A549 (cell line): Measurements from ENCODE around the gene RBBP9. TPM values are rescaled to one million over a fixed set of nuclear protein-coding genes. Genes with fewer than 3 reads are reported as not detected.

Source experiments
- ATAC-seq, 2 experiments: fragments of 200-7000 bp in 1 of 2; fragments of >200 bp in 1 of 2; cut with Nextera tagmentation in 1 of 2; cut with Tn5 transposase in 1 of 2; 3 replicates each; pipeline versions ENCODE4 v1.8.0 to v1.9.1; 2018 to 2020; ENCODE audit warnings: mild to moderate bottlenecking in 1 of 2, moderate library complexity in 1 of 2
- CTCF ChIA-PET: fragments of 300-600 bp; sonication (Branson Sonifier 250); formaldehyde crosslinking; extraction: SDS; loops from one replicate; lab custom pipeline; 2021; ENCODE audit warnings: antibody characterized with exemption, inconsistent platforms; lab: Yijun Ruan, JAX
- POLR2A ChIA-PET: fragments of 350-600 bp; formaldehyde crosslinking; extraction: SDS; loops from one replicate; lab custom pipeline; 2021; ENCODE audit warnings: antibody characterized with exemption, inconsistent platforms; lab: Yijun Ruan, JAX
- DNase-seq, 2 experiments: peaks; one replicate each; pipeline versions ENCODE4 v3.0.0 to v3.0.0-alpha.2; 2011 to 2016; ENCODE audit warnings: low read depth in 1 of 2, low spot score in 1 of 2
- FAIRE-seq: peaks from 2 replicates; lab custom pipeline; 2011; peaks lifted over from hg19 to GRCh38; lab: Jason Lieb, UNC
- H3K27ac ChIP-seq, 2 experiments: fragments of >200 bp; sonication (Bioruptor Twin); formaldehyde crosslinking; 3 replicates each; pipeline ENCODE4 v1.5.1; 2016 to 2017
- H3K4me1 ChIP-seq: fragments of >200 bp; sonication (Bioruptor Twin); formaldehyde crosslinking; 3 replicates; pipeline ENCODE4 v1.6.1; 2016
- H3K4me2 ChIP-seq: fragments of >200 bp; sonication (Bioruptor Twin); formaldehyde crosslinking; 3 replicates; pipeline ENCODE4 v1.6.1; 2016
- H3K4me3 ChIP-seq: fragments of >200 bp; sonication (Bioruptor Twin); formaldehyde crosslinking; 3 replicates; pipeline ENCODE4 v1.5.1; 2016
- H3K9me3 ChIP-seq: fragments of >200 bp; sonication (Bioruptor Twin); formaldehyde crosslinking; 3 replicates; pipeline ENCODE4 v1.6.1; 2016
- ATOH8 ChIP-seq: fragments of 250-450 bp; sonication (Bioruptor Pico); IDR thresholded peaks from 2 replicates; pipeline ENCODE4 v1.5.0; 2020; ENCODE audit warnings: low read depth, mild to moderate bottlenecking, moderate library complexity
- BHLHE40 ChIP-seq: IDR thresholded peaks from 2 replicates; pipeline ENCODE4 v1.6.1; 2012; ENCODE audit warnings: low read depth, low read length, inconsistent platforms
- CBX2 ChIP-seq: fragments of 200-600 bp; sonication (generic); IDR thresholded peaks from 2 replicates; pipeline ENCODE4 v1.6.1; 2016; ENCODE audit warnings: low read depth, mild to moderate bottlenecking, borderline replicate concordance
- CEBPB ChIP-seq, 2 experiments: fragments of >200 bp in 1 of 2; sonication (Bioruptor Twin) in 1 of 2; formaldehyde crosslinking in 1 of 2; IDR thresholded peaks; 2 replicates each; pipeline ENCODE4 v1.6.1; 2012 to 2016
- CHD2 ChIP-seq: fragments of 150-350 bp; IDR thresholded peaks from 2 replicates; pipeline ENCODE4 v1.6.1; 2014; ENCODE audit warnings: low read length; ENCODE audit not compliant: partially characterized antibody
- CHD4 ChIP-seq: fragments of 200-600 bp; sonication (generic); IDR thresholded peaks from 2 replicates; pipeline ENCODE4 v1.6.1; 2016; ENCODE audit warnings: antibody characterized with exemption, mild to moderate bottlenecking, borderline replicate concordance
- EHF ChIP-seq: fragments of 250-450 bp; sonication (Bioruptor Pico); IDR thresholded peaks from 2 replicates; pipeline ENCODE4 v1.5.0; 2020; ENCODE audit warnings: mild to moderate bottlenecking
- ELK1 ChIP-seq: fragments of 150-350 bp; IDR thresholded peaks from 2 replicates; pipeline ENCODE4 v1.6.1; 2014; ENCODE audit warnings: low read depth, mild to moderate bottlenecking, low read length
- EP300 ChIP-seq, 2 experiments: fragments of >200 bp; sonication (Bioruptor Twin); formaldehyde crosslinking; IDR thresholded peaks; 2 replicates in 1 of 2; 3 replicates in 1 of 2; pipeline ENCODE4 v1.6.1; 2016 to 2017
- ESRRA ChIP-seq: fragments of 150-350 bp; IDR thresholded peaks from 2 replicates; pipeline ENCODE4 v1.6.1; 2014; ENCODE audit warnings: mild to moderate bottlenecking, low read length, borderline replicate concordance
- FOSB ChIP-seq: fragments of 250-450 bp; sonication (Bioruptor Pico); IDR thresholded peaks from 2 replicates; pipeline ENCODE4 v1.5.0; 2020; ENCODE audit warnings: mild to moderate bottlenecking, moderate library complexity
- FOSL2 ChIP-seq, 2 experiments: fragments of 450-650 bp in 1 of 2; fragments of >200 bp in 1 of 2; sonication (Bioruptor Twin) in 1 of 2; formaldehyde crosslinking; IDR thresholded peaks; 2 replicates each; pipeline versions ENCODE4 v1.5.0 to v1.6.1; 2016 to 2020; ENCODE audit warnings: mild to moderate bottlenecking in 1 of 2, moderate library complexity in 1 of 2
- HDAC2 ChIP-seq: fragments of 200-600 bp; sonication (generic); IDR thresholded peaks from 2 replicates; pipeline ENCODE4 v1.6.1; 2016
- HEYL ChIP-seq: fragments of 250-450 bp; sonication (Bioruptor Pico); IDR thresholded peaks from 2 replicates; pipeline ENCODE4 v1.8.0; 2021; ENCODE audit warnings: mild to moderate bottlenecking, moderate library complexity
- JUN ChIP-seq, 2 experiments: fragments of >200 bp; sonication (Bioruptor Twin); formaldehyde crosslinking; IDR thresholded peaks; 2 replicates in 1 of 2; 3 replicates in 1 of 2; pipeline ENCODE4 v1.6.1; 2016 to 2017
- KDM5A ChIP-seq: fragments of 200-600 bp; sonication (generic); IDR thresholded peaks from 2 replicates; pipeline ENCODE4 v1.6.1; 2016; ENCODE audit warnings: antibody characterized with exemption, mild to moderate bottlenecking
- MAZ ChIP-seq: fragments of 150-350 bp; IDR thresholded peaks from 2 replicates; pipeline ENCODE4 v1.6.1; 2014; ENCODE audit warnings: antibody characterized with exemption, low read depth, low read length, borderline replicate concordance
- NFE2L2 ChIP-seq: fragments of 150-350 bp; conservative IDR thresholded peaks from 2 replicates; pipeline ENCODE4 v1.6.1; 2014; ENCODE audit warnings: low read length
- NPAS2 ChIP-seq: fragments of 250-450 bp; sonication (Bioruptor Pico); IDR thresholded peaks from 2 replicates; pipeline ENCODE4 v1.8.0; 2022; ENCODE audit warnings: mild to moderate bottlenecking, moderate library complexity, borderline replicate concordance
- POLR2A ChIP-seq: IDR thresholded peaks from 2 replicates; pipeline ENCODE4 v1.6.1; 2012; ENCODE audit warnings: mild to moderate bottlenecking, low read length
- RCOR1 ChIP-seq: fragments of 150-350 bp; IDR thresholded peaks from 2 replicates; pipeline ENCODE4 v1.6.1; 2014; ENCODE audit warnings: antibody characterized with exemption, low read length, low read depth
- RNF2 ChIP-seq: fragments of 200-600 bp; sonication (generic); IDR thresholded peaks from 2 replicates; pipeline ENCODE4 v1.6.1; 2016; ENCODE audit warnings: low read depth, mild to moderate bottlenecking, antibody characterized with exemption, moderate library complexity, borderline replicate concordance
- SMC3 ChIP-seq: fragments of >200 bp; sonication (Bioruptor Twin); formaldehyde crosslinking; IDR thresholded peaks from 3 replicates; pipeline ENCODE4 v1.6.1; 2018; ENCODE audit warnings: inconsistent platforms
- SREBF2 ChIP-seq: fragments of 450-650 bp; IDR thresholded peaks from 2 replicates; pipeline ENCODE4 v1.6.1; 2014; ENCODE audit warnings: mild to moderate bottlenecking, moderate library complexity
- TP53 ChIP-seq: fragments of 250-450 bp; sonication (Bioruptor Pico); IDR thresholded peaks from 2 replicates; pipeline ENCODE4 v1.5.0; 2021; ENCODE audit warnings: mild to moderate bottlenecking, moderate library complexity
- ZNF302 ChIP-seq: fragments of 250-450 bp; sonication (Bioruptor Pico); IDR thresholded peaks from 2 replicates; pipeline ENCODE4 v1.9.0; 2021; ENCODE audit warnings: inconsistent platforms, mild to moderate bottlenecking, moderate library complexity
- ZSCAN20 ChIP-seq: fragments of 250-450 bp; sonication (Bioruptor Pico); IDR thresholded peaks from 2 replicates; pipeline ENCODE4 v1.8.0; 2022; ENCODE audit warnings: mild to moderate bottlenecking, moderate library complexity
- WGBS: methylation state at CpG from one replicate; pipeline ENCODE4 v1.1.6; 2017; ENCODE audit errors: missing lambda C conversion rate; 5-methylcytosine and 5-hydroxymethylcytosine counted together
- polyA plus RNA-seq, 4 experiments: library from polyadenylated mRNA; depleted of rRNA in 3 of 4; stranded (reverse); fragments of >200 nt; fragmentation: RNase III in 1 of 4; extraction: RNeasy Plus Mini Kit Qiagen cat#74134 plus additional on column Dnase treatment in 1 of 4; gene quantifications; 2 replicates in 3 of 4; 3 replicates in 1 of 4; pipeline ENCODE4 v1.2.3, GENCODE V29; 2011 to 2017
- TF ChIP-seq, protein P1 (sequence below): IDR thresholded peaks from 2 replicates; pipeline ENCODE4 v1.6.1; 2012
- TF ChIP-seq, protein P2 (sequence below): fragments of >200 bp; sonication (Bioruptor Twin); formaldehyde crosslinking; IDR thresholded peaks from 3 replicates; pipeline ENCODE4 v1.6.1; 2016
- TF ChIP-seq, protein P3 (sequence below): fragments of >200 bp; sonication (Bioruptor Twin); formaldehyde crosslinking; IDR thresholded peaks from 3 replicates; pipeline ENCODE4 v1.5.1; 2016

RBBP9 gene
- polyA plus RNA-seq, 2 of the 4 experiments (the other 2 are of a cell fraction): 20.7 to 41.1 TPM

DNA sequence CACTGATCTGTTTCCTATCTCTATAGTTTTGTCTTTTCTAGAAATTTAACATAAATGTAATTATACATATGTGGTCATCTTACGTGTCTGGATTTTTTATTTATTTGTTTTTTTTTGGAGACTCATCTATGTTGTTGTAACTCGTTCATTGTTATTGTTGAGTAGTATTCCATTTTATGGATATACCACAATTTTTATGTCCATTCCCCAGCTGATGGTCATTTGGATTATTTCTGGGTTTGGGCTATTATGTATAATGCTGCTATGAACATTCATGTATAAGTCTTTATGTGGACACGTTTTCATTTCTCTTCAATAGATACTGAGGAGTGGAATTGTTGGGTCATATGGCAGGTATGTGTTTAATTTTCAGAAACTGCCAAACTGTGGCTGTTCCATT, 40.4 kb downstream of the RBBP9 start:
- FAIRE-seq: peak; percentile 32
- CTCF ChIA-PET: interaction anchor here (1.1 kb wide), 1 partner anchor 38 kb away, joined by 3 read pairs; no protein-coding TSS in a partner anchor
- H3K4me1 ChIP-seq: no peaks in the 10 kb centered on the region
- WGBS: 69% methylated on average over 3 of the region's 3 CpGs
- no peak overlapping the region for H3K4me2 ChIP-seq
- TF ChIP-seq CBX2 (no peak), HDAC2 (no peak), CHD2 (no peak), SREBF2 (no peak), CHD4 (no peak), NFE2L2 (no peak), RCOR1 (no peak), ATOH8 (CRISPR knock-in tag) (no peak), FOSB (CRISPR knock-in tag) (no peak), JUN (IDR thresholded peaks at IDR 0.05) (no peak), KDM5A (no peak), EHF (no peak)
- TF ChIP-seq, protein P1, sequence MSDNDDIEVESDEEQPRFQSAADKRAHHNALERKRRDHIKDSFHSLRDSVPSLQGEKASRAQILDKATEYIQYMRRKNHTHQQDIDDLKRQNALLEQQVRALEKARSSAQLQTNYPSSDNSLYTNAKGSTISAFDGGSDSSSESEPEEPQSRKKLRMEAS: no peak
- TF ChIP-seq, protein P2, sequence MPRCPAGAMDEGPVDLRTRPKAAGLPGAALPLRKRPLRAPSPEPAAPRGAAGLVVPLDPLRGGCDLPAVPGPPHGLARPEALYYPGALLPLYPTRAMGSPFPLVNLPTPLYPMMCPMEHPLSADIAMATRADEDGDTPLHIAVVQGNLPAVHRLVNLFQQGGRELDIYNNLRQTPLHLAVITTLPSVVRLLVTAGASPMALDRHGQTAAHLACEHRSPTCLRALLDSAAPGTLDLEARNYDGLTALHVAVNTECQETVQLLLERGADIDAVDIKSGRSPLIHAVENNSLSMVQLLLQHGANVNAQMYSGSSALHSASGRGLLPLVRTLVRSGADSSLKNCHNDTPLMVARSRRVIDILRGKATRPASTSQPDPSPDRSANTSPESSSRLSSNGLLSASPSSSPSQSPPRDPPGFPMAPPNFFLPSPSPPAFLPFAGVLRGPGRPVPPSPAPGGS: no peak
- TF ChIP-seq, protein P3, sequence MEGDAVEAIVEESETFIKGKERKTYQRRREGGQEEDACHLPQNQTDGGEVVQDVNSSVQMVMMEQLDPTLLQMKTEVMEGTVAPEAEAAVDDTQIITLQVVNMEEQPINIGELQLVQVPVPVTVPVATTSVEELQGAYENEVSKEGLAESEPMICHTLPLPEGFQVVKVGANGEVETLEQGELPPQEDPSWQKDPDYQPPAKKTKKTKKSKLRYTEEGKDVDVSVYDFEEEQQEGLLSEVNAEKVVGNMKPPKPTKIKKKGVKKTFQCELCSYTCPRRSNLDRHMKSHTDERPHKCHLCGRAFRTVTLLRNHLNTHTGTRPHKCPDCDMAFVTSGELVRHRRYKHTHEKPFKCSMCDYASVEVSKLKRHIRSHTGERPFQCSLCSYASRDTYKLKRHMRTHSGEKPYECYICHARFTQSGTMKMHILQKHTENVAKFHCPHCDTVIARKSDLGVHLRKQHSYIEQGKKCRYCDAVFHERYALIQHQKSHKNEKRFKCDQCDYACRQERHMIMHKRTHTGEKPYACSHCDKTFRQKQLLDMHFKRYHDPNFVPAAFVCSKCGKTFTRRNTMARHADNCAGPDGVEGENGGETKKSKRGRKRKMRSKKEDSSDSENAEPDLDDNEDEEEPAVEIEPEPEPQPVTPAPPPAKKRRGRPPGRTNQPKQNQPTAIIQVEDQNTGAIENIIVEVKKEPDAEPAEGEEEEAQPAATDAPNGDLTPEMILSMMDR: no peak
- TF ChIP-seq, all 56 proteins: peak for 0
- peaks cover 8% of the 10 kb centered on the region; the same call in 1 of the 3 replicates for H3K9me3 ChIP-seq
- no peak for DNase-seq
- no peak overlapping the region for H3K27ac ChIP-seq
- POLR2A ChIA-PET: no interaction called here
- no peak overlapping the region for H3K4me3 ChIP-seq
- ATAC-seq: no peak

- no peak for DNase-seq
- TF ChIP-seq EP300 (IDR thresholded peaks at IDR 0.05): no peak
- TF ChIP-seq ZSCAN20 (CRISPR knock-in tag): no peak
- no peak for TF ChIP-seq MAZ
- TF ChIP-seq SMC3: no peak
- TF ChIP-seq, protein P1: no peak
- no peak for TF ChIP-seq ESRRA
- no peak for TF ChIP-seq BHLHE40
- TF ChIP-seq CEBPB (IDR thresholded peaks at IDR 0.05): no peak
- no peak for TF ChIP-seq FOSL2 (IDR thresholded peaks at IDR 0.05)
- no peak for TF ChIP-seq FOSL2 (CRISPR knock-in tag; IDR thresholded peaks at IDR 0.05)
- TF ChIP-seq HDAC2: no peak
- TF ChIP-seq, protein P2: no peak
- no peak for TF ChIP-seq RNF2
- no peak for TF ChIP-seq ZNF302 (CRISPR knock-in tag)
- TF ChIP-seq TP53: no peak
- TF ChIP-seq HEYL: no peak
- no peak for TF ChIP-seq NPAS2 (CRISPR knock-in tag)
- no peak for TF ChIP-seq NFE2L2
- no peak for TF ChIP-seq ELK1
- TF ChIP-seq POLR2A: no peak
- Histone ChIP-seq H3K27ac (no peak overlapping the region), H3K4me2 (no peak overlapping the region), H3K9me3 (no peaks in the 10 kb centered on the region), H3K4me1 (no peaks in the 10 kb centered on the region), H3K4me3 (no peak overlapping the region)
- no peak for FAIRE-seq
- ChIA-PET POLR2A (no interaction called here), CTCF (interaction anchor here (1.0 kb wide), 1 partner anchor 49 kb away, joined by 3 read pairs; no protein-coding TSS in a partner anchor)
- 80% methylated on average over 4 of the region's 4 CpGs for whole genome bisulfite sequencing
- ATAC-seq: no peak
Measured at GRCh38 chr20:18443886-18444285, 53.1 kb downstream of the RBBP9 start.
